DOHH2 (cell line): ENCODE data around the gene BTNL2.

Experiments
- EZH2phosphoT487 ChIP-seq: fragments of 200-600 bp; sonication (generic); IDR thresholded peaks from 2 replicates; pipeline ENCODE4 v1.6.1; 2017; ENCODE audit warnings: borderline replicate concordance, mild to moderate bottlenecking, antibody characterized with exemption, low read length, moderate library complexity, mixed read lengths
- TF ChIP-seq, protein P1 (sequence below): fragments of 200-600 bp; sonication (generic); IDR thresholded peaks from one replicate; pipeline ENCODE4 v1.5.1; 2014; ENCODE audit warnings: antibody characterized with exemption, mild to moderate bottlenecking, low read depth, low read length; ENCODE audit not compliant: poor library complexity, severe bottlenecking

DNA sequence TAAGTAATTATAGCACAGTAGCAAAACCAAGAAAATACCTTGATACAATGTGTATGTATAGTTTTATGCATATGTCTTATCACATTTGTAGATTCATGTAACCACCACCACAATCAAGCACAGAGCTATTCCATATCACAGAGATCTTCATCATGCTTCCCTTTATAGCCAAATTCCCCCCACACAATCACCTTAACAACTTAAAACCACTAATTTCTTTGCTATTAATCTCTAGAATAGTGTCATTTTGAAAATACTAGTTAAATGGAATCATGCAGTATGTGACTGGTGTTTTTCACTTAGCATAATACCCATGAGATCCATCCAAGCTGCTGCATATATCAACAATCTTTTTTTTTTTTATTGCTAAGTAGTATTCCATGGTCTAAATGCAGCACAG lies 41.0 kb upstream of the BTNL2 start:
- TF ChIP-seq, protein P1, sequence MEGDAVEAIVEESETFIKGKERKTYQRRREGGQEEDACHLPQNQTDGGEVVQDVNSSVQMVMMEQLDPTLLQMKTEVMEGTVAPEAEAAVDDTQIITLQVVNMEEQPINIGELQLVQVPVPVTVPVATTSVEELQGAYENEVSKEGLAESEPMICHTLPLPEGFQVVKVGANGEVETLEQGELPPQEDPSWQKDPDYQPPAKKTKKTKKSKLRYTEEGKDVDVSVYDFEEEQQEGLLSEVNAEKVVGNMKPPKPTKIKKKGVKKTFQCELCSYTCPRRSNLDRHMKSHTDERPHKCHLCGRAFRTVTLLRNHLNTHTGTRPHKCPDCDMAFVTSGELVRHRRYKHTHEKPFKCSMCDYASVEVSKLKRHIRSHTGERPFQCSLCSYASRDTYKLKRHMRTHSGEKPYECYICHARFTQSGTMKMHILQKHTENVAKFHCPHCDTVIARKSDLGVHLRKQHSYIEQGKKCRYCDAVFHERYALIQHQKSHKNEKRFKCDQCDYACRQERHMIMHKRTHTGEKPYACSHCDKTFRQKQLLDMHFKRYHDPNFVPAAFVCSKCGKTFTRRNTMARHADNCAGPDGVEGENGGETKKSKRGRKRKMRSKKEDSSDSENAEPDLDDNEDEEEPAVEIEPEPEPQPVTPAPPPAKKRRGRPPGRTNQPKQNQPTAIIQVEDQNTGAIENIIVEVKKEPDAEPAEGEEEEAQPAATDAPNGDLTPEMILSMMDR, result no peak
- TF ChIP-seq EZH2phosphoT487, result no peak
